ENCODE data around the gene USP49.
A peak's percentile ranks its signal among the peaks of the same experiment; 100 is the strongest.

The USP49 gene

GRCh38 chr6:41805830-41806774, 89.1 kb downstream of the USP49 start:
- DNase-seq = no peak

DNA sequence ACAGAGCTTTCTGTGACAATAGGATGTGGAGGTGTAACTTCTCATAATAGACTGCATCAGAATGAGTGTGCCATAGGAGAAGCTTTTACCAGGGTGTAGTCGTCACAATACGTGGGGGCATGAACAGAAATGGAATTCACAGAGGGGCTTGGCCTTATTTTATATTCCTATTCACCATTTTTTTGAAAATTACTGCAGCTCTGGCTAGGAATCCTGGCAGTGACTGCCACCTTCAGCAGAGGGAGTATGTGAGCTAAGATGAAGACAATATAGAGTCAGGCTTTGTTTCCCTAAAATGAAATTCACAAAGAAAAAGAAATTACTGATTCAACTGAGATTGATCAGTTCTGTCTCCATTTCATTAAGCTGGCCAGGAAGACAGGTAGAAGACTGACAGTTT, 93.8 kb downstream of the USP49 start:
- DNase-seq = no peak

DNA sequence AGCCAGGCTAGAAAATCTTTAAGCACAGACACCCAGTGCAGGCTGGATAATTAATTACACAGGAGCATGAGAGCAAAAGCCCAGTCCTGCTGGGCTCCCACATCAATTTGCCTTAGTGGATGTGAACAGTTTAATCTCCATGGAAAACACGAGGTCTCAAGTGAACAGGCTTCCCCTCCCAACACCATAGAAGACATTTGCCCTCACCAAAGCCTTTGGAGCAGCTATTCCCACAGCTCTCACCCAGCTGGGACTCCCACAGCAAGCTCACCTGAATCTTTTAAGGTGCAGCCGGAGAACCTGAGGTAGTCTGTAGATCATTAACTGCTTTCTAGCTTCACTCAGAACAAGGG, 95.6 kb downstream of the USP49 start:
- DNase-seq = no peak

DNA sequence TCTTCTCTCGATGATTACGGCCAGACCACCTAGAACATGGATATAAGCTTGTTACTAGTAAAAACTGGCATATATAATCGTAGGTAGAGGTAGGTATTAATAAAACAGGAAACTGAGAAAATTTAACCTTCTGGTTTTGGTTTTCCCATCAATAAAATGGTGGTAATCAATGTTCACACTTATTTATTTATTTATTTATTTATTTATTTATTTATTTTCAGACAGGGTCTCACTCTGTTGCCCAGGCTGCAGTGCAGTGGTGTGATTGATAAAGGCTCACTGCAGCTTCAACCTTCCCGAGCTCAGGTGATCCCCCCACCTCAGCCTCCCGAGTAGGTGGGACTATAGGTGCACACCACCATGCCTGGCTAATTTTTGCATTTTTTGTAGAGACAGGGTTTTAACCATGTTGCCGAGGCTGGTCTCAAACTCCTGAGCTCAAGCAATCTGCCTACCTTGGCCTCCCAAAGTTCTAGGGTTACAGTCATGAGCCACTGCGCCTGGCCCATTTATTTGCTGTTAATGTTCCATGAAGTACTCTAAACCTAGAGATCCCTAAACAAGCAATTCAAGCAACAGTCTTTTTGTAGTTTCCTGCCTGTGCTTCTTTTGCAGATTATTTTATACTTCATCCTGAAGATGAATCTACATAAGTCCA, 96.1 kb downstream of the USP49 start:
- no peak for DNase-seq

- no peak for DNase-seq
These were observed 98.7 kb downstream of the USP49 start for GRCh38 chr6:41796474-41796873.

DNA sequence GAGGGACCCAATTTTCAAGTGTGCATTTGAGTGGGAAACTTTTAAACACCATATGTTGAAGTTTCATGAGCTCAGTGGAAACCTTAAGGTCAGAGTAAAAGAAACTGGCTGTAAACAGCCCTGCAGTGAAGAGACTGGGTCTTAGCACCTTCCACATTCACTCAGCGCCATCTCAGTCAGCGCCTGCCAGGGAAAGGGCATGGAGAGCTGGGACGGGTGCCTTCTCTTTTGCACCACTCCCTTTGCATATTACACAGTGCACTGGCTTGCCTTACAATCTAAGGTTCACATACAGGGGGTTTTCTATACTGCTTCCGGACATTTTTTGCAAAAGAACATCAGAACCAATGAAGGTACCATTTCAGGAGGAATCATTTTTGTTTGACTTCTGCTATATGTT, 103.2 kb downstream of the USP49 start:
- DNase-seq = no peak

DNA sequence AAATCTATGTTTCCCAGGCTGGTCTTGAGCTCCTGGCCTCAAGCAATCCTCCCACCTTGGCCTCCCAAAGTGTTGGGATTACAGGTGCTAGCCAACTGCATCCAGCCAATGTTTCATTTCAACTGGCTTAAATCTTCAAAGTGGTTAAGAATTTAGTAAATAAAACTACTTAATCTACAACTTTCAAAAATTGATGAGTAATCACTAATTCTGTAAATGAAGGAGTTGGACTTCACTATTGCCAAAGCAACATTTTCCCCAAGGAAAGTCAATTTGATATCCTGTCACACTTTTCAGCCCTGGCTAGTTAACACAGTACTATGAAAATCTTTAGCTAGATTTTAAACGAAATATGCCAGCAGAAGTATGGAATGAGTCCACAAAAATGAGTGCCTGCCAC, 103.9 kb downstream of the USP49 start:
- DNase-seq = no peak

GRCh38 chr6:41790045-41790444, 105.1 kb downstream of the USP49 start:
- no peak for DNase-seq

GRCh38 chr6:41789390-41789724, 105.8 kb downstream of the USP49 start:
- DNase-seq = no peak

- peak; percentile 89 to 90 for DNase-seq
These were observed 107.8 kb downstream of the USP49 start, which contains the start of gene TOMM6 for GRCh38 chr6:41787219-41787917. Gene TOMM6, plus strand, starts transcription at chr6:41787694. Its CDS starts 4 bp downstream, at chr6:41787698.

DNA sequence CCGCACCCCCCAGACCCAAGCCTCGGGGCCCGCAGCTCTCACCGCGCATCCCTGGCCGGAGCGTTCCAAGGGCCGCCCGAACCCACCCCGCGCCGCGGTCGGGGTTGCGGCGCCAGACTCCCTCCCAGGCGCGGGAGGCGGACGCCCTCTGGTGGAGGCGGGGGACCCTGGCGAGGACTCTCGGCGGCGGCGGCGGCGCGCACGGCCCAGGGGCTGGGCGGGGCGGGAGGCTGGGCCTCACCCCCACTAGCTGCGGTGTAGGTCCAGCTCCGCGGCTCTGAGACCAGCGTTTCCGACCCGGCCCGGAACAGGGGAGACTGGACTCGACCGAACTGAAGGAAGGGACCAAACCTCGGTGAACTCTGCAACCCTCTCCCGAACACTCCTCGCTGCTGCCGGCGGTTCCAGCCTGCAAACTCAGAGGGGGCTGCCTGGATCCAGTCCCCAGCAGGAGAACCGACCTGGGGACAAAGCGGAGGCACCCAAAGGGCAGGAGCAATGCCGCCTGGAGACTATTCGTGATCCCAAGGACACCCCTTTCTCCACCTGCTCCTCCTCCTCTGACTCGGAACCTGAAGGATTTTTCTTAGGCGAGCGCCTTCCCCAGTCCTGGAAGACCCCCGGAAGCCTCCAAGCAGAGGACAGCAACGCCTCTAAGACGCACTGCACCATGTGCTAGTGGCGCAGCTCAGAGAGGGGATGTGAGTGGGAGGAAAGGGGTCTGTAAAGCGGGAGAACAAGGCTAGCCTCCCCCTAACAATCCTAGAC, 108.5 kb downstream of the USP49 start:
- DNase-seq = peak; percentile 11 to 60

- no peak for DNase-seq
These were observed 109.3 kb downstream of the USP49 start for GRCh38 chr6:41785689-41786450.

GRCh38 chr6:41785254-41785653, 109.9 kb downstream of the USP49 start:
- DNase-seq = no peak

DNA sequence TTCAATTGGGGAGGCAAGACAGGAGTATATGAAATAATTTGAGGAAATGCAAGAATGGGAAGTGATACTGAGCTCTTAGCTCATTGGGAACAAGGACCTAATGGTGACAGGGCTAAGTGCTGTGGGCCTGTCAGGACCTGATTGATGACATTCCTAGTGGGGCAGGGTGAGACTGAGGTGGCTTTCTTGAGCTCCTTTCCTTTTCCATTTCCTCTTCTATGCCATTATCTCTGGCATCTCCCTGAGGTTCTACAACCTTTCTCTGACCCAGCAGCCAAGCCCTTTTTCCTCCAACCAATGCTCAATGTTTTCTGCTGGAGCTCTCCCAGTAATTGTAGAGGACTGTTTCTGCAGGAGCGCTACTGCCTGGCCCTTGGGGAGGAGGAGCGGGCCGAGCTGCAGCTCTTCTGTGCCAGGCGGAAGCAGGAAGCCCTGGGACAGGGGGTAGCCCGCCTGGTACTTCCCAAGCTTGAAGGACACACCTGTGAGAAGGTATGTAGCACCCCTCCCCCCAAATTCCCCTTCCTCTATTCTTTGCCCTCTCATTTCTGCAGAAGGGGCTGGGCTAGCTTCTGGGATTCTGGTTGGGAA, 110.5 kb downstream of the USP49 start:
- no peak for DNase-seq

DNA sequence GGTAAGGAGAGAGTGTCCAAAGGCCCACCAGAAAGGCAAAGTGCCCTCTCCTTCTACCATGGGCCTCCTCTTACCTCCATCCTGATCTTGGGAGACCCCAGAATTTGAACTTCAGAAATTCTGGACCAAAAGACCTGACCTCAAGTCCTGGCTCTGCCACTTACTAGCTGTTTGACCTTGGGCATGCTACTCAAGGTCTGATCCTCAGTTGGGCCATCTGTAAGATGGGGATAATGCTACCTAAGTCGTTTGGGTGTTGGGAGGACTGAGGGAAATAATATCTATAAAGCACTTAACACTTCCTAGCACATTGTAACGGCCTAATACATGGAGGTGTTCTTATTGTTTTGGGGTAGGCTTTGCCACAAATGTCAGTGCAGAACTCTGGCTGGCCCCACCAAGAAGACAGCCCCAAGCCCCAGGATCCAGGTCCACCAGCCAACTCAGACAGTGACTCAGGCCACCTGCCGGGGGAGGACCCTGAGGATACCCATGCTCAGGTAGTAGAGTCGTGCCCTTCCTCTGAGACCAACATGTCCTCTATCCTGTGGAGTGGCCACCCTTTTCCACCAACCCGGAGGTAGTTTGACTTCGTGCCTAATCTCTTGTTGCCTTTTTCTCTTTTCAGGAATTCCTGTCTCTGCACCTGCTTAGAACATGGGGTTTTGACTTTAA, 111.9 kb downstream of the USP49 start:
- no peak for DNase-seq

GRCh38 chr6:41781366-41781730, 113.8 kb downstream of the USP49 start:
- no peak for DNase-seq

DNA sequence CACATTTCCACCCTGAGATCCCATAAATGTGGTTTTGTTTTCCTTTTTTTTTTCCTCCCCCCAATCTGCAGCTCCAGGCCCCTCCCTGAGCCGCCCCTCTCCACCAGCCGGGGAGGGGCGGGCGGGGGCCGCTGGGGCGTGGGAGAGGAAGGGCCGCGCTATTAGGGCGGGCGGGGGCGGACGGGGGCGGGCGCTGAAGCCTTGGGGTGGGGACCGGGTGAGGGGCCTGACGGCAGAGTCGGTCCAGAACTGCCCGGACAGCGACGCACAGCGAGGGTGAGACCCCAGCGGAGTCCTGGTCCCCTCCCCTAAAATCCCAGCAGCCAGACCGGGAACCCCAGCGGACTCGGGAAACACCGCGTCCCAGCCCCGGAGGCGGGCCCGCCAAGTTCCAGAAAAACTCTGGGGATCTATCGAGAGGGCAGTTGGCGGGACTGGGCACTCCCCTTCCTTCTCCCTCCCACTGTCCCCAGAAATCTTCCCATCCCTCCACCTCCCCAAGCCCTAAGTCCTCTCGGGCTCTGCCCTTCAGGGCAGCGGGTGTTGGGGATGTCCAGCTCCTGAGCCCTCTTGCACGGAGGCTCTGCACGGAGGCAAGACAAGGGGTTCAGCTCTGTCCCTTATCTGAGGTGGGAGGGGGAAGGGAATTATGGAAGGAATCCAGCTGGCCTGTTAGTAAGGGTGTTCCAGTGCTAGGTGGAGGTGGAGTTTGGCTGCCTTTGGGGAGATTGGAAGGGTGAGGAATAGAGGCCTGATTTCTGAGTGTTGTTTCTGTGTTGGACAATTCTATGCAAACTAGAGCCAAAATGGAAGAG, 114.4 kb downstream of the USP49 start, which contains the start of gene PRICKLE4:
Gene PRICKLE4, plus strand, starts transcription at position 232 of the 815 bp plus-strand sequence. CDS start 2,692 bp downstream, outside the sequence.
- no peak for DNase-seq

DNA sequence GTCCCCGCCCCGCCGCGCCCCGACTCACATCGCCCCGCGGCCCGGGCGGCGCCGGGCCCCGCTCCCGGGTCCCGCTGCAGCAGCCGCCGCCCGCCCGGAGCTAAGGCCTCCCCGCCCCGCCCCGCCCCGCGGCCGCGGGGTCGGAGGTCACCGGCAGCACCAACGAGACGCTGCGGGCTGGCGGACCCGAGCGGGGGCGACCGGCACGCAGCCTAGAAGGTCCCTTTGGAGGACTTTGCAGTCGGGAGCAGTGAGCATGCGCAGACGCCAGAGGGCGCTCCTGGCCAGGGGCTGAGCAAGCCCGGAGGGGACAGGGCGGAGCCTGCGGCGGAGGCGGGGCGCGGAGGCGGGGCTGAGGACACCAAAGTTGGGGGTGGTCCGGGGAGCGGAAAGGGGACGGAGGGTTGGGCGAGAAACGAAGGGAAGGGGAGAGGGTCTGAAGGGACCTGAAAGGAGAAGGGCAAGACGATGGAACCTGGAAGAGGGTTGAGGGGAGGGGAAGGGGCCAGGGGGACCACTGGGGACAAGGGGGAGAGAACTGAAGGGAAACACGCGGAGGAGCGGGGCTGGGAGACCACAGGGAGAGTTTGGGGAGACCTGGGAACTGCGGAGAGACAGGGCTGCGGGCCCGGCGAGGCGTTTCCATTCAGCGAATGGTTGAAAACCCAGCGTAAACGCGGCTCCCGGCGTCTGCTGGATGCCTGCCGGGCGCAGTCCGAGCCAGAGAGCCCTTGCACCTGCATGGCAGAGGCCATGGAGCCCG, 115.2 kb downstream of the USP49 start, which contains the start of gene FRS3:
Gene FRS3, minus strand, starts transcription at position 113 of the 763 bp plus-strand sequence. CDS start 2,913 bp downstream, outside the sequence.
- peak; percentile 90 to 91 for DNase-seq

- no peak for DNase-seq
These were observed 115.8 kb downstream of the USP49 start for GRCh38 chr6:41779336-41779735.
